DOHH2 (cell line): Measurements from ENCODE around the gene FRMPD4.
A peak's percentile ranks its signal among the peaks of the same experiment; 100 is the strongest.

ENCODE experiments used
- EZH2phosphoT487 ChIP-seq: fragments of 200-600 bp; sonication (generic); IDR thresholded peaks from 2 replicates; pipeline ENCODE4 v1.6.1; 2017; ENCODE audit warnings: borderline replicate concordance, mild to moderate bottlenecking, antibody characterized with exemption, low read length, moderate library complexity, mixed read lengths
- TF ChIP-seq, protein P1 (sequence below): fragments of 200-600 bp; sonication (generic); IDR thresholded peaks from one replicate; pipeline ENCODE4 v1.5.1; 2014; ENCODE audit warnings: antibody characterized with exemption, mild to moderate bottlenecking, low read depth, low read length; ENCODE audit not compliant: poor library complexity, severe bottlenecking

- TF ChIP-seq, protein P1, sequence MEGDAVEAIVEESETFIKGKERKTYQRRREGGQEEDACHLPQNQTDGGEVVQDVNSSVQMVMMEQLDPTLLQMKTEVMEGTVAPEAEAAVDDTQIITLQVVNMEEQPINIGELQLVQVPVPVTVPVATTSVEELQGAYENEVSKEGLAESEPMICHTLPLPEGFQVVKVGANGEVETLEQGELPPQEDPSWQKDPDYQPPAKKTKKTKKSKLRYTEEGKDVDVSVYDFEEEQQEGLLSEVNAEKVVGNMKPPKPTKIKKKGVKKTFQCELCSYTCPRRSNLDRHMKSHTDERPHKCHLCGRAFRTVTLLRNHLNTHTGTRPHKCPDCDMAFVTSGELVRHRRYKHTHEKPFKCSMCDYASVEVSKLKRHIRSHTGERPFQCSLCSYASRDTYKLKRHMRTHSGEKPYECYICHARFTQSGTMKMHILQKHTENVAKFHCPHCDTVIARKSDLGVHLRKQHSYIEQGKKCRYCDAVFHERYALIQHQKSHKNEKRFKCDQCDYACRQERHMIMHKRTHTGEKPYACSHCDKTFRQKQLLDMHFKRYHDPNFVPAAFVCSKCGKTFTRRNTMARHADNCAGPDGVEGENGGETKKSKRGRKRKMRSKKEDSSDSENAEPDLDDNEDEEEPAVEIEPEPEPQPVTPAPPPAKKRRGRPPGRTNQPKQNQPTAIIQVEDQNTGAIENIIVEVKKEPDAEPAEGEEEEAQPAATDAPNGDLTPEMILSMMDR, result peak; percentile 49
- TF ChIP-seq EZH2phosphoT487, result no peak
Measured at GRCh38 chrX:12702509-12703091, 564.3 kb downstream of the FRMPD4 start.
